Measurements from ENCODE around the gene TNXB.

DNA sequence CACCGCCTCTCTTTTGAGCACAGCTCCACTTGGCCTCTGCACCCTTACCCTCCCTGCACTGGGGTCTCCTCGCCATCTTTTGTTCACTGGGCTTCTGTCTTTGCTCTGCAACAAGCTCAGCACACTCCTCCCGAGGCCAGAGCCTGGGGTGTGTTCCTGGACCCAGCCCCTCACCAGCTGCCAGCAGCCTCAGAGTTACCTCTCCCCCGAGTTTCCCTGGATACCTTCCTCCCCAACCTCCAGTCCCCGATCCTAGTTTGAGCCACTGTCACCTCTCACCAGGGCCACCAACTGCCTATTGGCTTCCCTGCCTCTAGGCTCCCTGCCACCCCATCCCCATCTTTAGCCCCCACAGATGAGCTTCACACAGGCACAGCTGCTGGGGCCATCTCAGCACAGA is 58.6 kb downstream of the TNXB start:
- TF ChIP-seq, protein P1, sequence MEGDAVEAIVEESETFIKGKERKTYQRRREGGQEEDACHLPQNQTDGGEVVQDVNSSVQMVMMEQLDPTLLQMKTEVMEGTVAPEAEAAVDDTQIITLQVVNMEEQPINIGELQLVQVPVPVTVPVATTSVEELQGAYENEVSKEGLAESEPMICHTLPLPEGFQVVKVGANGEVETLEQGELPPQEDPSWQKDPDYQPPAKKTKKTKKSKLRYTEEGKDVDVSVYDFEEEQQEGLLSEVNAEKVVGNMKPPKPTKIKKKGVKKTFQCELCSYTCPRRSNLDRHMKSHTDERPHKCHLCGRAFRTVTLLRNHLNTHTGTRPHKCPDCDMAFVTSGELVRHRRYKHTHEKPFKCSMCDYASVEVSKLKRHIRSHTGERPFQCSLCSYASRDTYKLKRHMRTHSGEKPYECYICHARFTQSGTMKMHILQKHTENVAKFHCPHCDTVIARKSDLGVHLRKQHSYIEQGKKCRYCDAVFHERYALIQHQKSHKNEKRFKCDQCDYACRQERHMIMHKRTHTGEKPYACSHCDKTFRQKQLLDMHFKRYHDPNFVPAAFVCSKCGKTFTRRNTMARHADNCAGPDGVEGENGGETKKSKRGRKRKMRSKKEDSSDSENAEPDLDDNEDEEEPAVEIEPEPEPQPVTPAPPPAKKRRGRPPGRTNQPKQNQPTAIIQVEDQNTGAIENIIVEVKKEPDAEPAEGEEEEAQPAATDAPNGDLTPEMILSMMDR (IDR thresholded peaks at IDR 0.05): no peak
- TF ChIP-seq EP300 (IDR thresholded peaks at IDR 0.05) (no peak), POLR2A (IDR thresholded peaks at IDR 0.05; ENCODE audit: low read depth) (no peak), POLR2AphosphoS5 (IDR thresholded peaks at IDR 0.05) (no peak)

Data from esophagus muscularis mucosa (tissue), 4 donors.